NCI-H446 treated with DMSO at 0.1 percent for 48 hours (cell line): ENCODE data around the gene TXNL1.
"Not testable (repeated sequence)": the region's sequence is repeated elsewhere in the genome, so short reads cannot be mapped to it uniquely, and the experiment has no call there.

Experiments
- DNase-seq: peaks from one replicate; lab custom pipeline; 2025; lab: John Stamatoyannopoulos, UW

Gene TXNL1

GRCh38 chr18:56638232-56639103 lies at the start of gene TXNL1:
TSS of gene TXNL1 (minus strand) at chr18:56638592. CDS start at chr18:56638440, 152 bp downstream.
- DNase-seq = peak; percentile 98

GRCh38 chr18:56684277-56684676 lies 45.9 kb upstream of the TXNL1 start:
- DNase-seq = no peak

DNA sequence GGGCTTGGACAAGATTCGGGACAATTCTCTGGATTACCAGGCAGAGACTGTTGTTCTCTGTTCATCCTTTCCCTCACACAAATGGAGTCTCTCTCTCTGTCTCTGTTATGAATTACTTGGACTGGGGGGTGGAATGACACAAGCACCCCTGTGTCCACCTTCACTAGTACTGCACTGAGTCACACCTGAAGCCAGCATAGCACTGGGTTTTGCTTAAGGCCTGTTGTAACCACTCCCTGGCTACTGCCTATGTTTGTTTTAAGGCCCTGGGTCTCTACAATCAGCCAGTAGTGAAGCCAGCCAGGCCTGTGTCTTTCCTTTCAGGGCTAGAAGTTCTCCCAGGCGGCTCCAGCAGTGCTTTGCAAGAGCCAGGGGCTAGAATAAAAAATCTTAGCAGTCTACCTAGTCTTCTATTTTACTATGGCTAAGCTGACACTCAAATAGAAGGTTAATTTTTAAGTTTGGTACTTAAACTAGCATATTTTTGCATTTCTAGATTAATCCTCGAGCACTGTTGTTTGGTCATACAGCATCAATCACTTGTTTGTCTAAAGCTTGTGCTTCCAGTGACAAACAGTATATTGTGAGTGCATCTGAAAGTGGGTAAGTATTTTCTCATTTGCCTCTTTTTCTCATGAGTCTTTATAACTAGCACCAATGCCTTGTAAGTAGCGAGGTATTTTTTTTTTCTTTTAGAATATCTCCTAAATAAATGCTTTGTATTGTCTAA lies 40.6 kb upstream of the TXNL1 start:
- DNase-seq = no peak

- DNase-seq = no peak
Observed at GRCh38 chr18:56676639-56677038, 38.2 kb upstream of the TXNL1 start.

- DNase-seq = no peak
Observed at GRCh38 chr18:56672981-56673380, 34.6 kb upstream of the TXNL1 start.

- no peak for DNase-seq
Observed at GRCh38 chr18:56672391-56672790, 34.0 kb upstream of the TXNL1 start.

DNA sequence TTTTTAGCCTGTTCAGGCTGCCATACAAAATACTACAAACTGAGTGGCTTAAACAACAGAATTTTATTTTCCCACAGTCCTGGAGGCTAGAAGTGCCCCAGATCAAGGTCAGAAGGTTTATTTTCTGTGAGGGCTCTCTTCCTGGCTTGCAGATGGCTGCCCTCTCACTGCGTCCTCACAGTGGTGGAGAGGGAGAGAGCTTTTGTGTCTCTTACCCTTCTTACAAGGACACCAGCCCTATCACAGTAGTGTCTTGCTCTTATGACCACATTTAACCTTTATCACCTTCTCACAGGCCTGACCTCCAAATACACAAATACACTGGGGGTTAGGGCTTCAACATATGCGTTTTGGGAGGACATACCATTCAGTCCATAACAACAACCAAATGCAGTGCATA lies 24.5 kb upstream of the TXNL1 start:
- no peak for DNase-seq

DNA sequence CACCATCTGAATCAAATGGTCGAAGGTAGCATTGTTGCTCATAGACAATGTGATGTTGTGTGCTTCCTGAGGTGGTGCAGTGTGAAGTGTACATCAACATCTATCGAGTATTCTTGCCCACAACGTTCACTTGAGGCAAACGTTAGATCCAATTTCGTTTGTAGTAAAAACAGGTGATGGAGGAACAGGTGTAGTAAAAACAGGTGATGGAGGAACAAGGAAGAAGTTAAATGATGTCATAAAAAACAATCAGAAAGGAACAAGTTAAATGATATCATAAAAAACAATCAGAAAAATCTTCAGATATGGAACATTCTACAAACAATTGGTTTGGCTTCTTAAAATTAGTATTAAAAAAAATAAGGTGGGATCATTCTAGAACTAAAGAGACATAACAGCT lies 24.1 kb upstream of the TXNL1 start:
- no peak for DNase-seq

DNA sequence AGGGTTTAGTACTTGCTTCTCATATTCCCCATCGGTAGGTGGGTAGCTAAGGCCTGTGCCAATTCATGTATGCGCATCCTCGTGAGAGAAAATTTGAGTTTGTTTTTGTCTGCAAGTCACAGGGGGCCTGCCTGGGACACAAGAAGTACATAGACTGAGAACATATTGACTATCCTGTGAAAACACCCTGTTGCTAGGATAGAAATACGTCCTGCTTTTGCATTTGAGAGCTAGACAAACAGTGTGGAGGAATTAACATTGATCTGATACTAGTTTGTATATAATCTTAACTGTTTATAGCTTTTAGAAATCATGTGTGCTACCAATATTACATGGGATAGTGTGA lies 23.6 kb upstream of the TXNL1 start:
- no peak for DNase-seq

- no peak for DNase-seq
Observed at GRCh38 chr18:56661360-56662062, 23.1 kb upstream of the TXNL1 start.

DNA sequence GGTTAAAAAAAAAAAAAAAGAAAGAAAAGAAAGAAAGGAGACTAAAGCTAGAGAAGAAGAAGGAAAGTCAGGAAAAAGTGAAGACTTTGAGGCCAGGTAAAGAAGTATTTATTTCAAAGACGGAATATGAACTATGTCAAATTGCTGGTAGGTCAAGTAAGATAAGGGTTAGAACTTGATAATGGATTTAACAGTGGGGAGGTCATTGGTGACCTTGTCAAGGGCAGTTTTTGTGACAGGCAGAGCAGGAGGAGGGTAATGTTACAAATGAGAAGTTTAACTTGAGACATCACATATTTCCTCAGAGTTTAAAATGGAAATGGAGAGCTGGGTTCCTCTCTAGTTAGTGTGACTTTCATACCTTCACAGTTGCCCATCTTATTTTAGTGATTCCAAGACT lies 22.3 kb upstream of the TXNL1 start:
- no peak for DNase-seq

DNA sequence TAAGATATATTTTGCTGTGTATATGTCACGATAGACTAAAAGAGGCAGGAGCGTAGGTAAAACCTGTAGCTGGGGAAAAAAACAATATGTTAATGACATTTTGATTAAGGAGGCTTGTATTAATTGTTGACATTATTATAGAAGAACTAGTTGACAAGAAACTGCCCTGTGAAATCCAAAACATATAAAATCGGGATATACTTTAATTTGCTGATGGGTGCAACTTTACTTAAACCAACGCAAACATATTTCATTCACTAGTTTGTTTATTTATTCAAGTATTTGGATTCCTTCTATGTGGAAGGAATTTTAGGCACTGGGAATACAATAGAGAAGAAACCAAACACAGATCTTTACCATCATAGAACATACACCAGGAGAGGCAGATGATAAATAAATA lies 20.7 kb upstream of the TXNL1 start:
- DNase-seq = no peak

GRCh38 chr18:56658261-56658660 lies 19.9 kb upstream of the TXNL1 start:
- DNase-seq = no peak

DNA sequence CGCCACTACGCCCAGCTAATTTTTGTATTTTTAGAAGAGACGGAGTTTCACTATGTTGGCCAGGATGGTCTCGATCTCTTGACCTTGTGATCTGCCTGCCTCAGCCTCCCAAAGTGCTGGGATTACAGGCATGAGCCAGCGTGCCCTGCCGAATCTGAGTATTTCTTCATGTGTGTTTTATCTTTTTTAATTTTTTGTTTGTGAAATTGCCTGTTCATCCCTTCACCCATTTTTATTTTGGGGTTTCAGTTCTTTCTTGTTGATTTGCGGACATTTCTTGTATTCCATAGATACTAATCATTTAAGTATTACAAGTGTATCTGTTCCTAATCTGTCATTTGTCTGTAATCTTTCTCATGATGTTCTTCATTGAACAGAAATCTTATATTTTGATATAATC lies 15.9 kb upstream of the TXNL1 start:
- not testable (repeated sequence) for DNase-seq

- DNase-seq = no peak
Observed at GRCh38 chr18:56652802-56653201, 14.4 kb upstream of the TXNL1 start.

- DNase-seq = no peak
Observed at GRCh38 chr18:56651771-56652092, 13.3 kb upstream of the TXNL1 start.

GRCh38 chr18:56650944-56651770 lies 12.8 kb upstream of the TXNL1 start, which contains the start of gene WDR7:
TSS of gene WDR7 (plus strand) at chr18:56651359. CDS start at chr18:56672516, 21,157 bp downstream.
- DNase-seq = peak; percentile 95

- DNase-seq = no peak
Observed at GRCh38 chr18:56649996-56650395, 11.6 kb upstream of the TXNL1 start.

- no peak for DNase-seq
Observed at GRCh38 chr18:56647951-56648893, 9.8 kb upstream of the TXNL1 start.

- no peak for DNase-seq
Observed at GRCh38 chr18:56647071-56647470, 8.7 kb upstream of the TXNL1 start.
